B cell (primary cell): ENCODE data around the gene JMJD1C. TPM values are rescaled to one million over a fixed set of nuclear protein-coding genes. Genes with fewer than 3 reads are reported as not detected.

Experiments used
- ATAC-seq: fragments of 200-7000 bp; cut with Tn5 transposase; one replicate; pipeline ENCODE4 v1.10.0; 2021; ENCODE audit warnings: low read depth, mild to moderate bottlenecking, moderate number of reproducible peaks, moderate library complexity
- CTCF ChIA-PET: fragments of 350-600 bp; sonication (Branson Sonifier 250); formaldehyde crosslinking; loops from one replicate; lab custom pipeline; 2021; ENCODE audit warnings: antibody characterized with exemption, inconsistent platforms; lab: Charles Lee
- POLR2A ChIA-PET: fragments of 350-600 bp; sonication (Branson Sonifier 250); formaldehyde crosslinking; loops from one replicate; lab custom pipeline; 2021; ENCODE audit warnings: antibody characterized with exemption; lab: Charles Lee
- DNase-seq: peaks from one replicate; pipeline ENCODE4 v3.0.0; 2013
- H2AFZ ChIP-seq: 2 replicates; pipeline ENCODE4 v1.6.1; 2012; ENCODE audit warnings: mild to moderate bottlenecking, low read depth, low read length; ENCODE audit not compliant: insufficient read depth, poor library complexity, severe bottlenecking
- H3K27ac ChIP-seq, 2 donors: 1 replicate in 1 of 2; 2 replicates in 1 of 2; pipeline ENCODE4 v1.5.1; 2012 to 2013; ENCODE audit warnings: low read length in 2 of 2, mild to moderate bottlenecking in 2 of 2, moderate library complexity in 1 of 2
- H3K27me3 ChIP-seq, 4 experiments: fragments of 200-600 bp in 1 of 4; sonication (generic) in 1 of 4; replicated peaks in 1 of 4; 1 replicate in 2 of 4; 2 replicates in 2 of 4; pipeline versions ENCODE4 v1.6.1 to v1.7.0; 2013 to 2016; ENCODE audit warnings: low read length in 3 of 4, mild to moderate bottlenecking in 2 of 4, mixed read lengths in 1 of 4, moderate library complexity in 1 of 4; ENCODE audit not compliant: insufficient read depth in 4 of 4, control insufficient read depth in 3 of 4; ENCODE audit errors: control extremely low read depth in 1 of 4
- H3K36me3 ChIP-seq, 2 experiments: replicated peaks in 1 of 2; 1 replicate in 1 of 2; 2 replicates in 1 of 2; pipeline versions ENCODE4 v1.6.1 to v1.7.1; 2013; ENCODE audit warnings: low read length in 1 of 2; ENCODE audit not compliant: insufficient read depth in 2 of 2, control insufficient read depth in 1 of 2; ENCODE audit errors: control extremely low read depth in 1 of 2, extremely low read depth in 1 of 2
- H3K4me1 ChIP-seq, 2 donors: fragments of 200-600 bp in 1 of 2; sonication (generic) in 1 of 2; 1 replicate in 1 of 2; 2 replicates in 1 of 2; pipeline versions ENCODE4 v1.5.1 to v1.6.1; 2013 to 2017; ENCODE audit warnings: low read length in 2 of 2; ENCODE audit not compliant: control insufficient read depth in 2 of 2, insufficient read depth in 2 of 2
- H3K4me2 ChIP-seq: replicated peaks from 2 replicates; pipeline ENCODE3; 2012; ENCODE audit warnings: mild to moderate bottlenecking, low read depth, low read length; ENCODE audit not compliant: poor library complexity, severe bottlenecking
- H3K4me3 ChIP-seq, 5 experiments: fragments of 200-600 bp in 1 of 5; sonication (generic) in 1 of 5; 1 replicate in 3 of 5; 2 replicates in 2 of 5; pipeline versions ENCODE4 v1.5.1 to v1.7.0; 2011 to 2016; ENCODE audit warnings: low read length in 4 of 5, mild to moderate bottlenecking in 4 of 5, low read depth in 2 of 5, control low read depth in 1 of 5, moderate library complexity in 1 of 5; ENCODE audit not compliant: insufficient read depth in 1 of 5; ENCODE audit errors: control extremely low read depth in 1 of 5, extremely low read depth in 1 of 5
- H3K79me2 ChIP-seq: fragments of 200-600 bp; sonication (generic); one replicate; pipeline ENCODE4 v1.6.0; 2016; ENCODE audit warnings: low read length; ENCODE audit not compliant: control insufficient read depth, insufficient read depth
- H3K9ac ChIP-seq: fragments of 200-600 bp; sonication (generic); 2 replicates; pipeline ENCODE4 v1.6.1; 2017; ENCODE audit warnings: mild to moderate bottlenecking, low read length, moderate library complexity
- H3K9me3 ChIP-seq, 3 donors: one replicate each; pipeline versions ENCODE4 v1.6.1 to v1.7.1; 2013; ENCODE audit warnings: low read length in 2 of 3; ENCODE audit not compliant: control insufficient read depth in 2 of 3, insufficient read depth in 1 of 3; ENCODE audit errors: control extremely low read depth in 1 of 3
- H4K20me1 ChIP-seq: 2 replicates; pipeline ENCODE4 v1.6.0; 2012; ENCODE audit warnings: mild to moderate bottlenecking, low read length; ENCODE audit not compliant: insufficient read depth, control insufficient read depth, poor library complexity, severe bottlenecking
- H3K27ac Mint-ChIP-seq: one replicate; pipeline ENCODE4 v1.8.0; 2021; ENCODE audit warnings: mixed read lengths
- H3K27me3 Mint-ChIP-seq: one replicate; pipeline ENCODE4 v1.8.0; 2021; ENCODE audit warnings: mixed read lengths
- H3K4me1 Mint-ChIP-seq: one replicate; pipeline ENCODE4 v1.8.0; 2021; ENCODE audit warnings: mixed read lengths
- H3K4me3 Mint-ChIP-seq: one replicate; pipeline ENCODE4 v1.8.0; 2021; ENCODE audit warnings: mixed read lengths
- H3K9me3 Mint-ChIP-seq: one replicate; pipeline ENCODE4 v1.8.0; 2022; ENCODE audit warnings: mixed read lengths; ENCODE audit not compliant: insufficient read depth
- EZH2 ChIP-seq: IDR thresholded peaks from 2 replicates; pipeline ENCODE4 v1.6.1; 2012; ENCODE audit warnings: borderline replicate concordance, low read depth, mild to moderate bottlenecking, moderate library complexity, low read length; ENCODE audit not compliant: insufficient read depth, poor library complexity, severe bottlenecking
- WGBS: methylation state at CpG from one replicate; pipeline ENCODE4 v1.1.5; 2013; ENCODE audit warnings: missing lambda C conversion rate; ENCODE audit not compliant: insufficient coverage; 5-methylcytosine and 5-hydroxymethylcytosine counted together
- intact Hi-C: fragments of 100-400 bp; cut with micrococcal nuclease; formaldehyde crosslinking; loops from one replicate; pipeline ENCODE4 v1.10.0; 2022
- polyA plus RNA-seq: library from polyadenylated mRNA; depleted of rRNA; stranded (reverse); fragments of >200 nt; gene quantifications from 2 replicates; pipeline ENCODE4 v1.2.3, GENCODE V29; 2012
- total RNA-seq, 2 donors: library from RNA; stranded (reverse); fragments of 120-200 nt in 1 of 2; gene quantifications; 1 replicate in 1 of 2; 2 replicates in 1 of 2; pipeline versions ENCODE4 v1.2.3 to v1.2.4, GENCODE V29; 2013 to 2022
- TF ChIP-seq, protein P1 (sequence below): fragments of 200-600 bp; IDR thresholded peaks from one replicate; pipeline ENCODE4 v1.8.0; 2022; ENCODE audit warnings: antibody characterized with exemption, mild to moderate bottlenecking

JMJD1C gene
- total and polyA plus RNA-seq, 2 donors (not counting 1 experiment from before 2014, with no cell fraction given): 81.8 to 235 TPM

DNA sequence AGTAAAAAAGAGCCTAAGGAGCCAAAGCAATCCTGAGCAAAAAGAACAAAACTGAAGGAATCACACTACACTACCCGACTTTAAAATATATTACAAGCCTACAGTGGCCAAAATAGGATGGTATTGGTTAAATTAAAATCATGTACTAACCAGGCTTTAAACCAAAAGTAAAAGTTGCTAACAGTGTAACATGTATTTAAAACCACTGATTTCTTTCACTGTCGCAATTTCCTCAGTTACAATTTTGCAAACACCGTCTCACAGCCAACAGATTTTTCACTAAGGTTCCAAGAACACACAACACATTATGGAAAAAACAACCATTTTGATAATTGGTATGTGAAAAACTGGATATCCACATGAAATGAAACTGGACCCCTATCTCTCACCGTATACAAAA is 74.0 kb downstream of the JMJD1C start:
- Histone ChIP-seq H3K4me1 (peaks cover 0 to 9% of the 10 kb centered on the region in 2 donors), H3K4me3 (peak overlapping the region in 1 of 5 experiments; percentile 15), H3K36me3 (peaks cover 0 to 4% of the 10 kb centered on the region in 2 experiments), H4K20me1 (peaks cover 12% of the 10 kb centered on the region), H3K9ac (no peak overlapping the region), H3K9me3 (peaks cover 0 to 9% (median 3%) of the 10 kb centered on the region in 3 donors), H2AFZ (no peak overlapping the region), H3K27ac (no peak overlapping the region), H3K79me2 (peaks cover 60% of the 10 kb centered on the region), H3K4me2 (no peak overlapping the region), H3K27me3 (no peaks in the 10 kb centered on the region)
- no peaks in the 10 kb centered on the region for H3K27me3 Mint-ChIP-seq
- TF ChIP-seq, protein P1, sequence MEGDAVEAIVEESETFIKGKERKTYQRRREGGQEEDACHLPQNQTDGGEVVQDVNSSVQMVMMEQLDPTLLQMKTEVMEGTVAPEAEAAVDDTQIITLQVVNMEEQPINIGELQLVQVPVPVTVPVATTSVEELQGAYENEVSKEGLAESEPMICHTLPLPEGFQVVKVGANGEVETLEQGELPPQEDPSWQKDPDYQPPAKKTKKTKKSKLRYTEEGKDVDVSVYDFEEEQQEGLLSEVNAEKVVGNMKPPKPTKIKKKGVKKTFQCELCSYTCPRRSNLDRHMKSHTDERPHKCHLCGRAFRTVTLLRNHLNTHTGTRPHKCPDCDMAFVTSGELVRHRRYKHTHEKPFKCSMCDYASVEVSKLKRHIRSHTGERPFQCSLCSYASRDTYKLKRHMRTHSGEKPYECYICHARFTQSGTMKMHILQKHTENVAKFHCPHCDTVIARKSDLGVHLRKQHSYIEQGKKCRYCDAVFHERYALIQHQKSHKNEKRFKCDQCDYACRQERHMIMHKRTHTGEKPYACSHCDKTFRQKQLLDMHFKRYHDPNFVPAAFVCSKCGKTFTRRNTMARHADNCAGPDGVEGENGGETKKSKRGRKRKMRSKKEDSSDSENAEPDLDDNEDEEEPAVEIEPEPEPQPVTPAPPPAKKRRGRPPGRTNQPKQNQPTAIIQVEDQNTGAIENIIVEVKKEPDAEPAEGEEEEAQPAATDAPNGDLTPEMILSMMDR: no peak
- TF ChIP-seq EZH2: no peak
- no CpG with 5 or more reads among the region's 4 CpGs for WGBS
- peaks cover 22% of the 10 kb centered on the region for H3K4me1 Mint-ChIP-seq
- ChIA-PET CTCF (no interaction called here), POLR2A (no interaction called here)
- ATAC-seq (no peak), DNase-seq (no peak)
- H3K27ac Mint-ChIP-seq: no peak overlapping the region
- no peak overlapping the region for H3K4me3 Mint-ChIP-seq
- peaks cover 6% of the 10 kb centered on the region for H3K9me3 Mint-ChIP-seq
- intact Hi-C loops: no loop called here

DNA sequence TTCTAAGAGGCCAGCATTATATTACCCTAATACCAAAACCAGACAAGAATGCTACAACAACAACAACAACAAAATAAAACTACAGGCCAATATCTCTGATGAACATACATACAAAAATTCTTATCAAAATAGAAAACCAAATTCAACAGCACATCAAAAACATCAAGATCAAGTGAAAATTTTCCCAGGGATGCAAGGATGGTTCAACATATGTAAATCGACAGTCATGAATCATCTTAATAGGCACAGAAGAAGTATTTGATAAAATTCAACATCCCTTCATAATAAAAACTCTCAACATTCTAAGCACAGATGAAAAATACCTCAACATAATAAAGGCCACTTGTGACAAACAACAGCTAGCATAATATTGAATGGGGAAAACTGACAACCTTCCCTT is 75.3 kb downstream of the JMJD1C start:
- H3K4me1 ChIP-seq: peaks cover 0 to 9% of the 10 kb centered on the region in 2 donors
- H3K27ac ChIP-seq: no peak overlapping the region
- H3K9me3 ChIP-seq: peaks cover 0 to 9% (median 3%) of the 10 kb centered on the region in 3 donors
- H3K4me2 ChIP-seq: no peak overlapping the region
- intact Hi-C loops: no loop called here
- Mint-ChIP-seq H3K27ac (no peak overlapping the region), H3K27me3 (no peaks in the 10 kb centered on the region), H3K4me3 (no peak overlapping the region), H3K9me3 (peaks cover 6% of the 10 kb centered on the region), H3K4me1 (peaks cover 24% of the 10 kb centered on the region)
- H2AFZ ChIP-seq: no peak overlapping the region
- H3K36me3 ChIP-seq: peaks cover 0 to 4% of the 10 kb centered on the region in 2 experiments
- H3K4me3 ChIP-seq: no peak overlapping the region
- WGBS: no CpG with 5 or more reads among the region's 1 CpG
- CTCF ChIA-PET: no interaction called here
- DNase-seq (no peak), ATAC-seq (no peak)
- peaks cover 72% of the 10 kb centered on the region for H3K79me2 ChIP-seq
- H4K20me1 ChIP-seq: peaks cover 22% of the 10 kb centered on the region
- POLR2A ChIA-PET: no interaction called here
- no peaks in the 10 kb centered on the region for H3K27me3 ChIP-seq
- H3K9ac ChIP-seq: no peak overlapping the region
- TF ChIP-seq, protein P1: no peak
- no peak for TF ChIP-seq EZH2
